Measurements from ENCODE around the gene LZTS3. TPM values are rescaled to one million over a fixed set of nuclear protein-coding genes. Genes with fewer than 3 reads are reported as not detected.
"Not testable (repeated sequence)": the region's sequence is repeated elsewhere in the genome, so short reads cannot be mapped to it uniquely, and the experiment has no call there.

LZTS3 gene
- total and polyA plus RNA-seq, 8 donors = 7.1 to 21.0 (median 9.4) TPM

GRCh38 chr20:3192226-3193015 is 19.1 kb upstream of the LZTS3 start:
- TF ChIP-seq CTCF (IDR thresholded peaks at IDR 0.05) = no peak
- Histone ChIP-seq H3K4me1 (no peaks in the 10 kb centered on the region), H3K36me3 (peaks cover 0 to 92% of the 10 kb centered on the region in 2 donors), H3K4me3 (no peak overlapping the region), H3K9me3 (no peaks in the 10 kb centered on the region), H3K27ac (no peak overlapping the region), H3K27me3 (no peaks in the 10 kb centered on the region)
- intact Hi-C loops (cut with DNase I) = no loop called here
- no peak for ATAC-seq
- peak in 1 of 4 donors; percentile 64 for DNase-seq

- Histone ChIP-seq H3K4me3 (no peak overlapping the region), H3K9me3 (no peaks in the 10 kb centered on the region), H3K27ac (no peak overlapping the region), H3K36me3 (peaks cover 0 to 75% of the 10 kb centered on the region in 2 donors), H3K4me1 (no peaks in the 10 kb centered on the region), H3K27me3 (no peaks in the 10 kb centered on the region)
- DNase-seq (peak in 1 of 4 donors; percentile 77), ATAC-seq (no peak)
- intact Hi-C loops (cut with DNase I) = no loop called here
- TF ChIP-seq CTCF (IDR thresholded peaks at IDR 0.05) = no peak
Measured at GRCh38 chr20:3190681-3191111, 17.3 kb upstream of the LZTS3 start.

- TF ChIP-seq CTCF (IDR thresholded peaks at IDR 0.05) = no peak
- no peak overlapping the region for H3K27ac ChIP-seq
- H3K27me3 ChIP-seq = no peaks in the 10 kb centered on the region
- intact Hi-C loops (cut with DNase I) = no loop called here
- no peak overlapping the region for H3K4me3 ChIP-seq
- ATAC-seq (no peak), DNase-seq (peak in 1 of 4 donors; percentile 4)
- no peaks in the 10 kb centered on the region for H3K9me3 ChIP-seq
- H3K36me3 ChIP-seq = peaks cover 0 to 65% of the 10 kb centered on the region in 2 donors
- no peaks in the 10 kb centered on the region for H3K4me1 ChIP-seq
Measured at GRCh38 chr20:3189561-3190131, 16.3 kb upstream of the LZTS3 start.

GRCh38 chr20:3188823-3189413 is 15.6 kb upstream of the LZTS3 start:
- no peak overlapping the region for H3K4me3 ChIP-seq
- peaks cover 0 to 57% of the 10 kb centered on the region in 2 donors for H3K36me3 ChIP-seq
- no peak for TF ChIP-seq CTCF (IDR thresholded peaks at IDR 0.05)
- H3K4me1 ChIP-seq = no peaks in the 10 kb centered on the region
- intact Hi-C loops (cut with DNase I) = no loop called here
- no peak overlapping the region for H3K27ac ChIP-seq
- no peaks in the 10 kb centered on the region for H3K9me3 ChIP-seq
- DNase-seq = peak in 1 of 4 donors; percentile 17
- no peak for ATAC-seq
- no peaks in the 10 kb centered on the region for H3K27me3 ChIP-seq

- peak in 1 of 4 donors; percentile 26 for DNase-seq
- H3K9me3 ChIP-seq; intact Hi-C loops (cut with DNase I); H3K27me3 ChIP-seq; H3K27ac ChIP-seq; H3K4me3 ChIP-seq; H3K4me1 ChIP-seq; ATAC-seq: not testable (repeated sequence)
- H3K36me3 ChIP-seq = peaks cover 0 to 47% of the 10 kb centered on the region in 2 donors
Measured at GRCh38 chr20:3187861-3188260, 14.5 kb upstream of the LZTS3 start.

Measured in left lung (tissue), 10 donors.